ENCODE data around the gene CALM3.

DNA sequence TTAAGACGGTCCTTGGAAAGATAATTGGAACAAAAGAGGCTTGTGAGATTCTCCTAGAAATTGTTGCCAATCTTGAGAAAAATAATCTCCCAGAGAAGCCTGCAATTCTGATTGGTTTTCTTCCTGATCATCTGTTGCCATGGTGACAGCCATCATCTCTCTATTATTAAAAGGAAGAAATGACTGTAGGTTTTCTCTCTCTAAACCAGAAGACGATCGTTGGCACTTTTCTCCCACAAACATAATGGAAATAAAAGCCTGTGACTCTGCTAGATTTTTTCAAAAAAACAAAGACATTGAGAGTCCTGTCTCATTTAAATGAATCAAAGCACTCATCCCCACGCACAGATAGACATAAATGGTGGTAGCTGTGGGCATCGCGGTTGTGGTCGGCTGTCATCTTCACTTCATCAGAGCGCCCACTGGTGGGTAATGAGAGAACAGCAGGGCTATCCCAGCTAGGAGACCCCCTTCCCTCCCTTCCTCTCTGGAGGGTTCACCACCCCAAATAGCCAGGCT is 21.7 kb upstream of the CALM3 start:
- TF ChIP-seq, protein P1, sequence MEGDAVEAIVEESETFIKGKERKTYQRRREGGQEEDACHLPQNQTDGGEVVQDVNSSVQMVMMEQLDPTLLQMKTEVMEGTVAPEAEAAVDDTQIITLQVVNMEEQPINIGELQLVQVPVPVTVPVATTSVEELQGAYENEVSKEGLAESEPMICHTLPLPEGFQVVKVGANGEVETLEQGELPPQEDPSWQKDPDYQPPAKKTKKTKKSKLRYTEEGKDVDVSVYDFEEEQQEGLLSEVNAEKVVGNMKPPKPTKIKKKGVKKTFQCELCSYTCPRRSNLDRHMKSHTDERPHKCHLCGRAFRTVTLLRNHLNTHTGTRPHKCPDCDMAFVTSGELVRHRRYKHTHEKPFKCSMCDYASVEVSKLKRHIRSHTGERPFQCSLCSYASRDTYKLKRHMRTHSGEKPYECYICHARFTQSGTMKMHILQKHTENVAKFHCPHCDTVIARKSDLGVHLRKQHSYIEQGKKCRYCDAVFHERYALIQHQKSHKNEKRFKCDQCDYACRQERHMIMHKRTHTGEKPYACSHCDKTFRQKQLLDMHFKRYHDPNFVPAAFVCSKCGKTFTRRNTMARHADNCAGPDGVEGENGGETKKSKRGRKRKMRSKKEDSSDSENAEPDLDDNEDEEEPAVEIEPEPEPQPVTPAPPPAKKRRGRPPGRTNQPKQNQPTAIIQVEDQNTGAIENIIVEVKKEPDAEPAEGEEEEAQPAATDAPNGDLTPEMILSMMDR (IDR thresholded peaks at IDR 0.05; ENCODE audit: poor library complexity) = peak; percentile 28
- no peak for TF ChIP-seq EZH2phosphoT487 (IDR thresholded peaks at IDR 0.05; ENCODE audit: low read depth, severe bottlenecking, unreplicated experiment)
- no peak for TF ChIP-seq EZH2 (IDR thresholded peaks at IDR 0.05; ENCODE audit: borderline replicate concordance)
